GM12891 (cell line): ENCODE results near the gene ADGRV1.

ENCODE experiments used
- DNase-seq: peaks from one replicate; pipeline ENCODE4 v3.0.0; 2011; ENCODE audit warnings: low spot score; ENCODE audit not compliant: insufficient read length
- FAIRE-seq: peaks from 2 replicates; lab custom pipeline; 2011; peaks lifted over from hg19 to GRCh38; lab: Jason Lieb, UNC
- PAX5 ChIP-seq: IDR thresholded peaks from 2 replicates; pipeline ENCODE4 v1.6.1; 2011; ENCODE audit warnings: low read length, moderate library complexity, mild to moderate bottlenecking; ENCODE audit not compliant: insufficient read depth, severe bottlenecking
- POLR2A ChIP-seq: IDR thresholded peaks from 2 replicates; pipeline ENCODE4 v1.6.1; 2011; ENCODE audit warnings: low read depth, low read length, control low read depth
- POLR2AphosphoS5 ChIP-seq: IDR thresholded peaks from 2 replicates; pipeline ENCODE4 v1.6.1; 2011; ENCODE audit warnings: low read depth, low read length, control low read depth
- POU2F2 ChIP-seq: IDR thresholded peaks from 2 replicates; pipeline ENCODE4 v1.6.1; 2011; ENCODE audit warnings: low read depth, mild to moderate bottlenecking, control low read depth, low read length, moderate library complexity
- SPI1 ChIP-seq: IDR thresholded peaks from 2 replicates; pipeline ENCODE4 v1.6.1; 2011; ENCODE audit warnings: low read depth, low read length, control low read depth
- TAF1 ChIP-seq: IDR thresholded peaks from 2 replicates; pipeline ENCODE4 v1.6.1; 2011; ENCODE audit warnings: low read depth, low read length, control low read depth

The ADGRV1 gene

GRCh38 chr5:90944116-90944515 is 385.5 kb downstream of the ADGRV1 start:
- TF ChIP-seq POLR2A (no peak), PAX5 (no peak)
- DNase-seq (no peak), FAIRE-seq (no peak)

GRCh38 chr5:90947667-90948066 is 389.1 kb downstream of the ADGRV1 start:
- no peak for TF ChIP-seq TAF1
- no peak for TF ChIP-seq SPI1
- TF ChIP-seq PAX5 = no peak
- TF ChIP-seq POLR2AphosphoS5 = no peak
- TF ChIP-seq POLR2A = no peak
- no peak for TF ChIP-seq POU2F2
- no peak for FAIRE-seq
- DNase-seq = no peak

DNA sequence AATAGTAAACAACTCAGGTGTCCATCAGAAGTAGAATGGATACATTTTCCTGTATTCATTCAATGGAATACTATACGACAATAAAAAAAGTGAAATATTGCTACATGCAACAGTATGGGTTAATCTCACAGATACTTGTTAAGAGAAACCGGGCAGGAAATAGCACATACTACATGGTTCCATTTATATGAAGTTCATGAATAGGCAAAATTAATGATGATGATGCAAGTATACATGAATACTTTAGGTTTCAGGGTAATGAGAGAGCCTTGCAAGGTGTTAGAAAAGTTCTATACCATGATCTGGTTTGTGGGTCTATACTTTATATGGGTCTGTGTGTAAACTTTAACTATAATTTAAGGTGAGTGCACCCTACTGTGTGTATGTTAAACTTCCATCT is 390.4 kb downstream of the ADGRV1 start:
- FAIRE-seq (no peak), DNase-seq (no peak)
- TF ChIP-seq TAF1 = no peak
- TF ChIP-seq POU2F2 = no peak
- TF ChIP-seq PAX5 = no peak
- no peak for TF ChIP-seq POLR2AphosphoS5
- TF ChIP-seq SPI1 = no peak
- TF ChIP-seq POLR2A = no peak

DNA sequence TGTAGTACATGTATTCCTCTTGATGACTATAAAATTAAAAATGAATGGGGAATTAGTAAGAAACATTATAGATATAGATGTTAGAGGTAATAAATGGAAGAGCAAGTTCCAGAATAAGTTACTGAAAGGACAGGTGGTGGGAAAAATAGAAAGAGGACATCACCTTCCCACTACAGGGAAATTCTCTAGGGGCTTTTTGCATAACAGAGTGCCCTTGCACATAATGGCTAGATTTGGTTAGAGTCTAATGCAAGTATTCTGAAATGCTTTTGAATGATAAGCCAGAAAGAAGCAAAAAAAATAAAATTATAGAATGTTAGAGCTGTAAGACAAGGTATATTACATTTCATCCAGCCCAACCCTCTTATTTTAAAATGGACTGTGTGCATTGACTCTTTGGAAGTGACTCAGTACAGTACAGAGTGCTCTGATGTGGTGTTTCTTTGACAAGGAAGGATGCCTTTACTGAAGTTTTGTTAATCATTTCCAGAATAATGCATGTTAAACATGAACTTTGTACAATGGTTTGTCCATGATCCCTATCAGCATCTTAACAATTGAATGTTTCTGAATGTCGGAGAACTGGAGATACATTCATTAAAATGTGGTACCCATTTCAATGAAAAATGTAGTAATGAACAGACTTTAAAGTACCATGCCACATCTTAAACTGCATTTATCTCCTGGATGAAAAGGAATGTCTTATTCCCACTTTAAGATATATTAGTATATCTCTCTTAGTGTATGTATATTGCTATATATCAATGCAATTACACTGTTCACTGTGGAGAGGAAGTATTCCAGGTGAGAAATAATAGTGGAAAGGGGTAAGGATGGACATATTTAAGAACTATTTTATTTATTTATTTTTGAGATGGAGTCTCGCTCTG is 391.1 kb downstream of the ADGRV1 start:
- DNase-seq (no peak), FAIRE-seq (no peak)
- no peak for TF ChIP-seq PAX5
- no peak for TF ChIP-seq POLR2A
- no peak for TF ChIP-seq TAF1
- no peak for TF ChIP-seq POU2F2
- no peak for TF ChIP-seq SPI1
- TF ChIP-seq POLR2AphosphoS5 = no peak

DNA sequence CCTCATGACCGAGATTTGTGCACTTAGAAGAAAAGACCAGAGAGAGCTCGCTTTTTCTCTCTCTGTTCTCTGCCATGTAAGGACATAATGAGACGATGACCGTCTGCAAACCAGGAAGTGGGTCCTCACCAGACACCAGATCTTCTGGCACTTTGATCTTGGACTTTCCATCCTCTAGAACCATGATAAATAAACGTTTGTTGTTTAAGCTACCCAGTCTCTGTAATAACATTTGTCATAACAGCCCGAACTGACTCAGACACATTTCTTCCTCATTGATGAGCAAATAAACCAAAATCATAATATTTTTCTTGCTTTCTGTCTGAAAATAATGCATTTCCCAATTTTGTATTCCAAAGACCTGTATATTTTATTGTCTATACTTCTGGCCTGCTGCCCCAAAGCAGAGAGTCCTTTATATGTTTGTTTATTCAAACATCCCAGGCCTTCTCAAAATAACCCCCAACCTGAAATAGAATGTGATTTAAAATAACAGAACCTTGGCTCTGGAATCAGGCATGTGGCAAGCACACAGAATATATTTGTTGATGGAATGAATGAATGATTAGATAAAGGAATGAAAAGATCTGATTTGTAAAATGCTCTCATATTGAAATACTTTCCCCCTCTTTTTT is 396.5 kb downstream of the ADGRV1 start:
- DNase-seq (no peak), FAIRE-seq (no peak)
- TF ChIP-seq POLR2A (no peak), PAX5 (no peak), POLR2AphosphoS5 (no peak), TAF1 (no peak), POU2F2 (no peak), SPI1 (no peak)

DNA sequence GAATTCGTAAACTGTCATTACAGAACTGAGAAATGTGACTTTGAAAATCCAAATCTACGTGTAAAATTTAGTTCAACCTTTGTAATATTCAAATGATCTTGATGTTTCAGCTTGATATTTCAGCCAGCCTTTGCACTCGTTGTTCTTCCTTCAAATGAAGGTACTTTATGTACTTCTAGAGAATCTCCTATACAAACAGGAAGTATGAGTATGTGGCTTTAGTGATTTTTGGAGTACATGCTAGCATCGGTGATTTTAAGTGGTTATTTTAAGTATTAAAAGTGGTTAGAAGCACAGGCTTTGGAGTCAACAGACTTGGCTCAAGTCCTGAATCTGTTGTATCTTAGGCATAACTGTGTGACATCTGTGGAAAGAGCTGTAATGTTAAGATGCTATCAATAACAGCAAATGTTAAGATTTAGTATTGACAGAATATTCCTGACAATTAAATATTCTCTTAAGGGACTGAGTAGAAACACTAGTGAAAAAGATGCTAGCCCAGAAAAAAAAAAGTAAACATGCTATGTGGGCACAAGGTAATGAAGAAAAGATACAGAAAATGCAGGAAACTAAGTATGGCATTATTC is 398.0 kb downstream of the ADGRV1 start:
- TF ChIP-seq POLR2AphosphoS5 (no peak), SPI1 (no peak), POU2F2 (no peak), TAF1 (no peak), POLR2A (no peak), PAX5 (no peak)
- FAIRE-seq (peak; percentile 5), DNase-seq (no peak)

GRCh38 chr5:90957906-90958305 is 399.3 kb downstream of the ADGRV1 start:
- TF ChIP-seq PAX5 (no peak), POLR2A (no peak), TAF1 (no peak), POLR2AphosphoS5 (no peak), POU2F2 (no peak), SPI1 (no peak)
- DNase-seq (no peak), FAIRE-seq (no peak)

DNA sequence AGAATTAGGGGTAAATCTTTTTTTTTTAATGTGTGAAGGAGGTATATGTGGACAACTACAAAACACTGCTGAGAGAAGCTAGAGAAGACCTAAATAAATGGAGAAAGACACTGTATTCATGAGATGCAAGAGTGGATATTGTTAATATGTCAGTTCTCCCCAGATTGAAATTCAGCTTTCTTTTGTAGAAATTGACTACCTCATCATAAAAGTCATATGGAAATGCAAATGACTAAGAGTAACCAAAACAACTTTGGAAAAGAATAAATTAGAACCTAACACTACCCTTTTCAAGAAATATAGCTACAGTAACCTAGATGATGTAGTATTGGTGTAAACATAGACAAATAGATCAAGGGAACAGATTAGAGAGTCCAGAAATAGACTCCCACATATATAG is 400.7 kb downstream of the ADGRV1 start:
- FAIRE-seq (no peak), DNase-seq (no peak)
- TF ChIP-seq PAX5 (no peak), POU2F2 (no peak), SPI1 (no peak)

DNA sequence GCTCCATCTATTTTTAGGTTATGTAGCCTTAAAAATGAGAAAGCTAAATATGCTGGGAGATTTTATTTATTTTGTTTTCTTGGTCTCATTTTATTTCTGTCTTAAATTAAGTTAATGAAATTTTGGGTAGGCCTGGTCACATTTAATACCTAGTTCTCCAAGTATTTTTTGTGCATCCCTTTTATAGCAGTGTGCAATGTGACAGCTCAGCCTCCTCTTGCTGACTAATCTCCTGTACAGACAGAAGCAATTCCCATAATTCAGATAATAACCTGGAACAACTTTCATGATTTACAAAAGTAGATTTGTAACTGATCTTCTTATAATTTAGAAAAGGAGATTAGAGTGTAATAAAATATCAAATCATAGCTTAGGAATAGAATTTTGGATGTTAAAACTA is 403.9 kb downstream of the ADGRV1 start:
- DNase-seq (no peak), FAIRE-seq (no peak)
- TF ChIP-seq POLR2AphosphoS5 = no peak
- no peak for TF ChIP-seq POLR2A
- TF ChIP-seq SPI1 = no peak
- TF ChIP-seq POU2F2 = no peak
- TF ChIP-seq TAF1 = no peak
- TF ChIP-seq PAX5 = no peak

GRCh38 chr5:90965110-90965685 is 406.6 kb downstream of the ADGRV1 start:
- DNase-seq (no peak), FAIRE-seq (no peak)
- no peak for TF ChIP-seq PAX5
- no peak for TF ChIP-seq SPI1
- TF ChIP-seq POU2F2 = no peak
- TF ChIP-seq POLR2AphosphoS5 = no peak
- no peak for TF ChIP-seq TAF1
- no peak for TF ChIP-seq POLR2A
